Sciatic nerve (tissue), 2 donors: Measurements from ENCODE around the gene RASD1. TPM values are rescaled to one million over a fixed set of nuclear protein-coding genes. Genes with fewer than 3 reads are reported as not detected.

Experiments used
- ATAC-seq: fragments of 200-7000 bp; cut with Tn5 transposase; one replicate; pipeline ENCODE4 v1.9.1; 2020; ENCODE audit warnings: mild to moderate bottlenecking, moderate library complexity
- DNase-seq: peaks from one replicate; pipeline ENCODE4 v3.0.0-alpha.2; 2020; ENCODE audit warnings: low spot score
- intact Hi-C: fragments of 100-400 bp; cut with DNase I; formaldehyde crosslinking; loops from one replicate; pipeline ENCODE4 v1.14.2; 2022
- total RNA-seq: library from RNA; stranded (reverse); fragmentation: NEBNext Ultra II Directional; extraction: Animal tissue kit (Norgen Biotek cat#: 25700); gene quantifications from one replicate; pipeline ENCODE4 v1.2.1, GENCODE V29; 2021
- donor health status: DM: no; HTN: no; CAD: no.
- donor health status: DM: no; HTN: no; CAD: no.

RASD1 gene
- total RNA-seq, 1 donor from 2014 or later: 58.6 TPM

- ATAC-seq (no peak), DNase-seq (no peak)
- intact Hi-C loops: no loop called here
Measured at GRCh38 chr17:17514361-17514992, 18.3 kb upstream of the RASD1 start.

- intact Hi-C loops: no loop called here
- ATAC-seq (no peak), DNase-seq (no peak)
Measured at GRCh38 chr17:17513626-17514025, 17.4 kb upstream of the RASD1 start.

GRCh38 chr17:17512866-17513265 lies 16.7 kb upstream of the RASD1 start:
- intact Hi-C loops: no loop called here
- ATAC-seq: no peak
- no peak for DNase-seq

- intact Hi-C loops: no loop called here
- DNase-seq (peak; percentile 58), ATAC-seq (peak; percentile 5)
Measured at GRCh38 chr17:17511881-17512858, 16.0 kb upstream of the RASD1 start.

GRCh38 chr17:17511293-17511741 lies 15.1 kb upstream of the RASD1 start:
- no peak for ATAC-seq
- intact Hi-C loops: no loop called here
- DNase-seq: peak; percentile 57

- peak; percentile 48 for DNase-seq
- no peak for ATAC-seq
- intact Hi-C loops: no loop called here
Measured at GRCh38 chr17:17510456-17511292, 14.5 kb upstream of the RASD1 start.

GRCh38 chr17:17509601-17510425 lies 13.6 kb upstream of the RASD1 start:
- intact Hi-C loops: no loop called here
- peak; percentile 44 for DNase-seq
- ATAC-seq: no peak

GRCh38 chr17:17508646-17509591 lies 12.7 kb upstream of the RASD1 start:
- ATAC-seq: no peak
- peak; percentile 53 for DNase-seq
- intact Hi-C loops: no loop called here

GRCh38 chr17:17508019-17508535 lies 11.9 kb upstream of the RASD1 start:
- no peak for DNase-seq
- intact Hi-C loops: no loop called here
- ATAC-seq: no peak

GRCh38 chr17:17507465-17508011 lies 11.3 kb upstream of the RASD1 start:
- intact Hi-C loops: no loop called here
- ATAC-seq: no peak

GRCh38 chr17:17506893-17507464 lies 10.8 kb upstream of the RASD1 start:
- DNase-seq (no peak), ATAC-seq (no peak)
- intact Hi-C loops: no loop called here

More at GRCh38 chr17:17507465-17508011, 11.3 kb upstream of the RASD1 start:
- no peak for DNase-seq

GRCh38 chr17:17506181-17506741 lies 10.1 kb upstream of the RASD1 start:
- intact Hi-C loops: no loop called here
- ATAC-seq: peak; percentile 20
- no peak for DNase-seq

- intact Hi-C loops: no loop called here
- ATAC-seq: no peak
- no peak for DNase-seq
Measured at GRCh38 chr17:17505610-17506171, 9.5 kb upstream of the RASD1 start.

GRCh38 chr17:17505151-17505550 lies 9.0 kb upstream of the RASD1 start:
- no peak for ATAC-seq
- DNase-seq: no peak
- intact Hi-C loops: no loop called here

GRCh38 chr17:17504341-17505140 lies 8.3 kb upstream of the RASD1 start:
- DNase-seq (no peak), ATAC-seq (no peak)
- intact Hi-C loops: no loop called here
